GM12878 (cell line): ENCODE data around the gene LST1. TPM values are rescaled to one million over a fixed set of nuclear protein-coding genes. Genes with fewer than 3 reads are reported as not detected.
A peak's percentile ranks its signal among the peaks of the same experiment; 100 is the strongest.

Source experiments
- ATAC-seq: fragments of 200-7000 bp; cut with Tn5 transposase; 3 replicates; pipeline ENCODE4 v1.9.1; 2020; ENCODE audit warnings: mild to moderate bottlenecking, moderate library complexity
- BruUV-seq: library from RNA; stranded (reverse); fragments of 400-500 nt; replicated peaks from 2 replicates; lab custom pipeline; 2021; lab: Mats Ljungman, UMichigan
- CTCF ChIA-PET: fragments of 300-600 bp; sonication (Branson Sonifier 250); formaldehyde crosslinking; extraction: SDS; loops from one replicate; lab custom pipeline; 2021; ENCODE audit warnings: inconsistent platforms; lab: Yijun Ruan, JAX
- POLR2A ChIA-PET: fragments of 350-600 bp; formaldehyde crosslinking; extraction: SDS; loops from one replicate; lab custom pipeline; 2021; ENCODE audit warnings: inconsistent platforms; lab: Charles Lee
- RAD21 ChIA-PET: fragments of 300-600 bp; sonication (Branson Sonifier 250); formaldehyde crosslinking; loops from one replicate; lab custom pipeline; 2023; ENCODE audit warnings: antibody characterized with exemption; ENCODE audit not compliant: unreplicated experiment; lab: Charles Lee
- SMC1A ChIA-PET: fragments of 300-600 bp; sonication (Branson Sonifier 250); formaldehyde crosslinking; loops from one replicate; lab custom pipeline; 2023; ENCODE audit not compliant: unreplicated experiment, uncharacterized antibody; lab: Charles Lee
- DNase-seq: peaks from one replicate; pipeline ENCODE4 v3.0.0-alpha.2; 2011; ENCODE audit warnings: low read depth, low spot score
- FAIRE-seq: peaks from 3 replicates; lab custom pipeline; 2011; peaks lifted over from hg19 to GRCh38; lab: Jason Lieb, UNC
- H2AFZ ChIP-seq: 2 replicates; pipeline ENCODE4 v1.6.0; 2011; ENCODE audit warnings: low read depth, low read length, control low read depth; ENCODE audit not compliant: control insufficient read depth
- H3K27ac ChIP-seq: 2 replicates; pipeline ENCODE4 v1.5.1; 2011; ENCODE audit warnings: control low read depth; ENCODE audit not compliant: control insufficient read depth, insufficient read depth
- H3K27me3 ChIP-seq, 2 experiments: replicated peaks in 1 of 2; 2 replicates each; pipeline versions ENCODE4 v1.6.0 to v1.6.1; 2011; ENCODE audit warnings: low read length in 1 of 2; ENCODE audit not compliant: control insufficient read depth in 2 of 2, insufficient read depth in 2 of 2
- H3K36me3 ChIP-seq, 2 experiments: 2 replicates each; pipeline ENCODE4 v1.5.1; 2011; ENCODE audit warnings: low read length in 1 of 2; ENCODE audit not compliant: control insufficient read depth in 2 of 2, insufficient read depth in 2 of 2
- H3K4me1 ChIP-seq: 2 replicates; pipeline ENCODE4 v1.6.1; 2011; ENCODE audit warnings: mild to moderate bottlenecking, low read length, moderate library complexity, mixed read lengths; ENCODE audit not compliant: control insufficient read depth, insufficient read depth
- H3K4me2 ChIP-seq: 2 replicates; pipeline ENCODE4 v1.6.0; 2011; ENCODE audit warnings: control low read depth; ENCODE audit not compliant: control insufficient read depth, insufficient read depth
- H3K4me3 ChIP-seq: fragments of 200-600 bp; sonication (generic); 2 replicates; pipeline ENCODE4 v1.5.1; 2016
- H3K79me2 ChIP-seq: 2 replicates; pipeline ENCODE4 v1.6.0; 2011; ENCODE audit warnings: low read length; ENCODE audit not compliant: control insufficient read depth, insufficient read depth
- H3K9ac ChIP-seq: 2 replicates; pipeline ENCODE4 v1.8.0; 2011; ENCODE audit warnings: low read length, control low read depth, mixed read lengths; ENCODE audit not compliant: control insufficient read depth, insufficient read depth
- H3K9me3 ChIP-seq: replicated peaks from 3 replicates; pipeline ENCODE4 v1.5.1; 2011; ENCODE audit warnings: mild to moderate bottlenecking, low read length; ENCODE audit not compliant: control insufficient read depth, insufficient read depth
- H4K20me1 ChIP-seq: 2 replicates; pipeline ENCODE4 v1.6.0; 2011; ENCODE audit not compliant: control insufficient read depth, insufficient read depth
- ATF3 ChIP-seq: IDR thresholded peaks from 2 replicates; pipeline ENCODE4 v1.6.1; 2011; ENCODE audit warnings: low read depth, mild to moderate bottlenecking, low read length, moderate library complexity, borderline replicate concordance; ENCODE audit errors: extremely low read depth
- BCL11A ChIP-seq: IDR thresholded peaks from 2 replicates; pipeline ENCODE4 v1.6.1; 2011; ENCODE audit warnings: low read depth, low read length
- BRCA1 ChIP-seq: IDR thresholded peaks from 2 replicates; pipeline ENCODE4 v1.6.1; 2011; ENCODE audit warnings: low read depth, low read length, improper control_type of control experiment
- CHD1 ChIP-seq: IDR thresholded peaks from 2 replicates; pipeline ENCODE4 v1.6.1; 2012; ENCODE audit warnings: low read depth, low read length, improper control_type of control experiment
- CHD4 ChIP-seq: fragments of 200-600 bp; sonication (generic); IDR thresholded peaks from 2 replicates; pipeline ENCODE4 v1.6.1; 2016; ENCODE audit warnings: mild to moderate bottlenecking
- EZH2 ChIP-seq: IDR thresholded peaks from 2 replicates; pipeline ENCODE4 v1.6.1; 2012; ENCODE audit warnings: low read depth, mild to moderate bottlenecking, control low read depth, inconsistent platforms, low read length, borderline replicate concordance; ENCODE audit not compliant: control insufficient read depth
- FOS ChIP-seq: IDR thresholded peaks from 3 replicates; pipeline ENCODE4 v1.6.1; 2011; ENCODE audit warnings: borderline replicate concordance; ENCODE audit not compliant: insufficient read length; ENCODE audit errors: extremely low read depth
- GABPA ChIP-seq: IDR thresholded peaks from 2 replicates; pipeline ENCODE4 v1.6.1; 2014; ENCODE audit warnings: antibody characterized with exemption, low read depth, mild to moderate bottlenecking, inconsistent platforms
- LARP7 ChIP-seq: fragments of 450-650 bp; IDR thresholded peaks from 2 replicates; pipeline ENCODE4 v1.6.1; 2017; ENCODE audit warnings: mild to moderate bottlenecking
- NFIC ChIP-seq: IDR thresholded peaks from 2 replicates; pipeline ENCODE4 v1.6.1; 2012; ENCODE audit warnings: low read depth, mild to moderate bottlenecking, inconsistent platforms, low read length, moderate library complexity
- POLR2A ChIP-seq: IDR thresholded peaks from 2 replicates; pipeline ENCODE4 v1.6.1; 2011; ENCODE audit warnings: low read depth, mild to moderate bottlenecking, low read length
- RB1 ChIP-seq: fragments of 450-650 bp; formaldehyde crosslinking; IDR thresholded peaks from 2 replicates; pipeline ENCODE4 v1.6.1; 2017; ENCODE audit warnings: mild to moderate bottlenecking, borderline replicate concordance
- RELB ChIP-seq: fragments of 450-650 bp; IDR thresholded peaks from 2 replicates; pipeline ENCODE4 v1.6.1; 2017; ENCODE audit warnings: low read depth, mild to moderate bottlenecking, moderate library complexity
- SIN3A ChIP-seq: IDR thresholded peaks from 2 replicates; pipeline ENCODE4 v1.6.1; 2012; ENCODE audit warnings: low read depth, low read length, improper control_type of control experiment
- TARDBP ChIP-seq: IDR thresholded peaks from 2 replicates; pipeline ENCODE4 v1.6.1; 2016; ENCODE audit warnings: borderline replicate concordance
- USF1 ChIP-seq: IDR thresholded peaks from 2 replicates; pipeline ENCODE4 v1.6.1; 2011; ENCODE audit warnings: borderline replicate concordance, low read depth, mild to moderate bottlenecking, moderate library complexity, mixed read lengths, low read length; ENCODE audit not compliant: insufficient read depth; ENCODE audit errors: extremely low read length
- ZBED1 ChIP-seq: IDR thresholded peaks from 2 replicates; pipeline ENCODE4 v1.6.1; 2016; ENCODE audit warnings: borderline replicate concordance
- WGBS: methylation state at CpG from one replicate; pipeline ENCODE4 v1.1.6; 2016; ENCODE audit warnings: low lambda C conversion rate; ENCODE audit not compliant: insufficient replicate concordance, insufficient coverage; ENCODE audit errors: missing lambda C conversion rate; 5-methylcytosine and 5-hydroxymethylcytosine counted together
- in situ Hi-C: fragments of 300-500 bp; cut with MboI; formaldehyde crosslinking; loops from 9 replicates; pipeline ENCODE4 v1.14.3; 2018; ENCODE audit warnings: mixed read lengths
- intact Hi-C: fragments of 100-400 bp; cut with micrococcal nuclease; formaldehyde crosslinking; loops from one replicate; pipeline ENCODE4 v1.14.2; 2022; ENCODE audit not compliant: unreplicated experiment
- polyA plus RNA-seq, 11 experiments: library from polyadenylated mRNA; depleted of rRNA in 4 of 11; unstranded in 6 of 11; stranded (reverse) in 5 of 11; fragments of >200 nt; fragmentation: Nextera tagmentation in 4 of 11; fragmentation: Illumina TruSeq in 1 of 11; extraction: Ambion mirVana in 4 of 11; extraction: Trizol in 1 of 11; gene quantifications; 1 replicate in 1 of 11; 2 replicates in 10 of 11; pipeline versions ENCODE4 v1.2.1 to v1.2.3, GENCODE V29; 2011 to 2016; ENCODE audit warnings: inconsistent platforms in 2 of 11, missing spikeins in 2 of 11, low read depth in 1 of 11
- total RNA-seq, 4 experiments: library from RNA; depleted of rRNA in 3 of 4; stranded (reverse); fragments of >200 nt in 3 of 4; fragmentation: Illumina TruSeq in 1 of 4; extraction: Trizol in 1 of 4; gene quantifications; 2 replicates each; pipeline versions ENCODE4 v1.2.1 to v1.2.3, GENCODE V29; 2013 to 2021

Gene LST1
- total and polyA plus RNA-seq, 10 of the 15 experiments (the other 5 are each of a cell fraction or from before 2014, with no cell fraction given), result 4.1 to 35.5 (median 16.4) TPM

GRCh38 chr6:31559606-31559957, 26.5 kb upstream of the LST1 start:
- H3K4me2 ChIP-seq, result peak overlapping the region; percentile 94
- ChIA-PET SMC1A (interaction anchor here (0.9 to 34.7 kb wide), 6 partner anchors 8 to 64 kb away, joined by 3 to 1989 read pairs (median 6); partner anchors contain the start of genes ATP6V1G2, LST1, LTA and LTB), CTCF (interaction anchor here (0.7 to 34.8 kb wide), 5 partner anchors 9 to 28 kb away, joined by 4 to 2098 read pairs (median 27); partner anchors contain the start of genes LST1, LTA, LTB and NCR3), POLR2A (interaction anchor here (1.0 to 9.1 kb wide), 8 partner anchors 10 to 57 kb away, joined by 3 to 255 read pairs (median 8); partner anchors contain the start of genes DDX39B, LTB, NCR3 and NFKBIL1), RAD21 (interaction anchor here (0.6 to 15.9 kb wide), 5 partner anchors 10 to 36 kb away, joined by 4 to 620 read pairs (median 62); partner anchors contain the start of genes ATP6V1G2, DDX39B, LST1 and LTA)
- H3K9ac ChIP-seq, result peak overlapping the region; percentile 84
- H2AFZ ChIP-seq, result no peak overlapping the region
- peaks cover 16% of the 10 kb centered on the region for H3K79me2 ChIP-seq
- intact Hi-C loops, result loop anchor here (2.0 kb wide), 1 partner anchor 21 kb away; no protein-coding TSS in a partner anchor
- peaks cover 74% of the 10 kb centered on the region for H3K4me1 ChIP-seq
- FAIRE-seq (no peak), ATAC-seq (peak; percentile 7), DNase-seq (no peak)
- in situ Hi-C loops, result loop anchor here (25.0 kb wide), 2 partner anchors 1053 to 1403 kb away; partner anchors contain the start of genes BRD2 and HLA-DMA
- H4K20me1 ChIP-seq, result no peaks in the 10 kb centered on the region
- peak overlapping the region; percentile 99 for H3K27ac ChIP-seq
- no TSS peak for BruUV-seq
- H3K36me3 ChIP-seq, result peaks cover 0 to 8% of the 10 kb centered on the region in 2 experiments; a peak in 2 of 4 replicates
- TF ChIP-seq NFIC (no peak), ZBED1 (no peak), BCL11A (no peak), SIN3A (no peak), BRCA1 (no peak), GABPA (no peak), EZH2 (no peak), CHD4 (no peak), TARDBP (no peak), RELB (no peak), USF1 (no peak), RB1 (0 out of 2 replicates have a peak, but pooled peaks have one; percentile 16), ATF3 (no peak), CHD1 (no peak), FOS (no peak), LARP7 (no peak), POLR2A (peak; percentile 33; the same call in 1 of the 2 replicates)
- H3K9me3 ChIP-seq, result no peaks in the 10 kb centered on the region
- H3K4me3 ChIP-seq, result peak overlapping the region; percentile 55
- WGBS, result 0% methylated on average over 4 of the region's 4 CpGs
- no peaks in the 10 kb centered on the region for H3K27me3 ChIP-seq
